ENCODE measurements around the gene ZDHHC22. TPM values are rescaled to one million over a fixed set of nuclear protein-coding genes. Genes with fewer than 3 reads are reported as not detected.

ZDHHC22 gene
- total RNA-seq, 3 donors from 2014 or later (not counting 1 experiment from before 2014, with no cell fraction given): not detected

DNA sequence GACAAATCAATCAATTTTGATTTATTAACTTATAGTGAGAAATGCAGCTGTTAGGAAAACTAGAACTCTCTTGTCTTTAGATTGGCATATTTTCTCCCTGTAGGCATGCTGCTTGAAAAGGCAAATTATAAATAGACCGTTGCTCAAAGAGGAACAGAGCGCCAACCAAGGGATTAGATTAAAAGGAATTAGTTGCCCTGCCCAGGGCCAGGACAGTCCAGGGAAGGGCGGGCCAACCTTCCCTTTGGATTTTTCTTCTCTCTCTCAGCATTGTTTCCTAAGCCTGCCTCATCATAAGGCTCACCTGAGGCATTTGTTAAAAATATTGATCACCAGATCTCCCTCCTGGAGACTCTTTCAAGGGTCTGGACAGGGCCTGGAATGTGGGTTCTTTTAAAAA, 34.9 kb downstream of the ZDHHC22 start:
- Mint-ChIP-seq H3K27me3 (ENCODE audit: low read depth in 2 of 2) (no peaks in the 10 kb centered on the region), H3K27ac (no peak overlapping the region), H3K4me1 (peaks cover 1 to 5% of the 10 kb centered on the region in 2 donors), H3K9me3 (no peaks in the 10 kb centered on the region), H3K4me3 (no peak overlapping the region), H3K36me3 (no peaks in the 10 kb centered on the region)
- Histone ChIP-seq H3K27ac (ENCODE audit: low read length) (no peak overlapping the region), H3K4me1 (ENCODE audit: control insufficient read depth, insufficient read depth, low read length) (no peaks in the 10 kb centered on the region), H3K27me3 (ENCODE audit: control insufficient read depth, insufficient read depth, low read length) (no peaks in the 10 kb centered on the region), H3K4me3 (ENCODE audit: low read length) (no peak overlapping the region), H3K9me3 (ENCODE audit: control insufficient read depth, insufficient read depth, low read length) (no peaks in the 10 kb centered on the region), H3K36me3 (ENCODE audit: control insufficient read depth, insufficient read depth, low read length) (peaks cover 25% of the 10 kb centered on the region)
- 97% methylated on average over 3 of the region's 3 CpGs for WGBS (ENCODE audit: insufficient coverage)
- DNase-seq: no peak
- TF ChIP-seq, protein P1, sequence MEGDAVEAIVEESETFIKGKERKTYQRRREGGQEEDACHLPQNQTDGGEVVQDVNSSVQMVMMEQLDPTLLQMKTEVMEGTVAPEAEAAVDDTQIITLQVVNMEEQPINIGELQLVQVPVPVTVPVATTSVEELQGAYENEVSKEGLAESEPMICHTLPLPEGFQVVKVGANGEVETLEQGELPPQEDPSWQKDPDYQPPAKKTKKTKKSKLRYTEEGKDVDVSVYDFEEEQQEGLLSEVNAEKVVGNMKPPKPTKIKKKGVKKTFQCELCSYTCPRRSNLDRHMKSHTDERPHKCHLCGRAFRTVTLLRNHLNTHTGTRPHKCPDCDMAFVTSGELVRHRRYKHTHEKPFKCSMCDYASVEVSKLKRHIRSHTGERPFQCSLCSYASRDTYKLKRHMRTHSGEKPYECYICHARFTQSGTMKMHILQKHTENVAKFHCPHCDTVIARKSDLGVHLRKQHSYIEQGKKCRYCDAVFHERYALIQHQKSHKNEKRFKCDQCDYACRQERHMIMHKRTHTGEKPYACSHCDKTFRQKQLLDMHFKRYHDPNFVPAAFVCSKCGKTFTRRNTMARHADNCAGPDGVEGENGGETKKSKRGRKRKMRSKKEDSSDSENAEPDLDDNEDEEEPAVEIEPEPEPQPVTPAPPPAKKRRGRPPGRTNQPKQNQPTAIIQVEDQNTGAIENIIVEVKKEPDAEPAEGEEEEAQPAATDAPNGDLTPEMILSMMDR (IDR thresholded peaks at IDR 0.05): no peak
- intact Hi-C loops (cut with micrococcal nuclease): no loop called here
- no peak for ATAC-seq

DNA sequence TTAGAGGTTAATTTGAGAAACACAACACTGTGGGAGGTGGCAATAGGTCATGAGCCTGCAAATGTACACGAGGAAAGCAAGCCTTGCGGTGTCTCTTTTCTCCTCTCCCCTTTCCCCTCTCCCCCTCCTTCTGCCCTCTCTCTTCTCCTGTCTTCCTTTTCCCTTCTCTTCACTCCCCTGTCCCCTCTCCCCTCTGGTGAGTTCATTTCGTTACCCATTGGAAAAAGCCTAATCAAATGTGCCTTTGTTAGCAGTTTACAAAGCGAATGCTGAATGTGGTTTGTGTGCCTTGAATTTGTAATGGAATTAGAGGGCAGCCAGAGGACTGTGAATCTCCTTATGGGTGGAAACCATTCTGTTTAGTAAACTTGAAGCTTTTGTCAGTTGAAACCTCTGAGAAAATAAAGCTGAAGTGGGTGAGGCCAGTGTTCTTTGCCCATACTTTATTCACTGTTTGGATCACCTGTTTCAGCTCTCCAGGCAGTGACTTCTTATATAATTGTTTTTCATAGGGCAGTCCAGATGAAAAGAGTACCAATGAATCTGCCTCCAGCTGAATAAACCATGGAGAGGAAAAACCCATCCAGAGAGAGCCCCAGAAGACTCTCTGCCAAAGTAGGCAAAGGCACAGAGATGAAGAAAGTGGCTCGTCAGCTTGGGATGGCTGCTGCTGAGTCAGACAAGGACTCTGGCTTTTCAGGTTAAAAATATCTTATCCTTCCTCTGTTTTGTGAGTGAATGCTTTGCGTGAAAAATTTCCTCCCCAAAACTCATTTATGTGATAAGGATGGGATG, 36.2 kb downstream of the ZDHHC22 start:
- TF ChIP-seq, protein P1 (IDR thresholded peaks at IDR 0.05): no peak
- intact Hi-C loops (cut with micrococcal nuclease): no loop called here
- H3K27ac ChIP-seq (ENCODE audit: low read length): no peak overlapping the region
- no peak overlapping the region for H3K4me3 ChIP-seq (ENCODE audit: low read length)
- no peaks in the 10 kb centered on the region for H3K4me1 ChIP-seq (ENCODE audit: control insufficient read depth, insufficient read depth, low read length)
- 87% methylated on average over 5 of the region's 6 CpGs for WGBS (ENCODE audit: insufficient coverage)
- no peaks in the 10 kb centered on the region for H3K27me3 Mint-ChIP-seq (ENCODE audit: low read depth in 2 of 2)
- no peak for DNase-seq
- no peak overlapping the region for H3K27ac Mint-ChIP-seq
- no peaks in the 10 kb centered on the region for H3K36me3 Mint-ChIP-seq
- ATAC-seq: no peak
- H3K4me3 Mint-ChIP-seq: no peak overlapping the region
- H3K9me3 Mint-ChIP-seq: no peaks in the 10 kb centered on the region
- H3K4me1 Mint-ChIP-seq: peaks cover 9 to 12% of the 10 kb centered on the region in 2 donors
- H3K36me3 ChIP-seq (ENCODE audit: control insufficient read depth, insufficient read depth, low read length): peaks cover 21% of the 10 kb centered on the region
- no peaks in the 10 kb centered on the region for H3K9me3 ChIP-seq (ENCODE audit: control insufficient read depth, insufficient read depth, low read length)
- no peaks in the 10 kb centered on the region for H3K27me3 ChIP-seq (ENCODE audit: control insufficient read depth, insufficient read depth, low read length)

DNA sequence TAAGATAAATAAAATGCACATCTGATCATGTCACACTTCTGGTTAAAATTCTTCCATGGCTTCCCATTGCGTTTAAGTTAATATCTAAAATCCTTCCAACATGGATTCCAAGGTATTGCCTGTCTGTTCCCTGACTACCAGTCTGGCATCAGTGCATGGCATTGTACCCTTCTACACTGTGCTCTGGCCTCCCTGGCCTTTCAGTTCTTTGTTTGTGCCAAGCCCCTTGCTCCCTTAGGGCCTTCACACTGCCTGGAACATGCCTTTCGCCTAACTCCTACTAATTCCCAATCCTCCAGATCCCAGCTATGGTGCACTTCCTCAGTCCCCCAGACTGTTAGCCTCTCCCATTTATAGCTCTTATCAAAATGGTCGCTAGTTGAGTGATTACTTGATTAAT, 37.2 kb downstream of the ZDHHC22 start:
- no peaks in the 10 kb centered on the region for H3K36me3 Mint-ChIP-seq
- Histone ChIP-seq H3K27ac (ENCODE audit: low read length) (no peak overlapping the region), H3K36me3 (ENCODE audit: control insufficient read depth, insufficient read depth, low read length) (peaks cover 19% of the 10 kb centered on the region), H3K9me3 (ENCODE audit: control insufficient read depth, insufficient read depth, low read length) (no peaks in the 10 kb centered on the region), H3K4me1 (ENCODE audit: control insufficient read depth, insufficient read depth, low read length) (no peaks in the 10 kb centered on the region), H3K27me3 (ENCODE audit: control insufficient read depth, insufficient read depth, low read length) (no peaks in the 10 kb centered on the region), H3K4me3 (ENCODE audit: low read length) (no peak overlapping the region)
- H3K27me3 Mint-ChIP-seq (ENCODE audit: low read depth in 2 of 2): no peaks in the 10 kb centered on the region
- WGBS (ENCODE audit: insufficient coverage): 100% methylated on average over 3 of the region's 3 CpGs
- peaks cover 9 to 16% of the 10 kb centered on the region in 2 donors for H3K4me1 Mint-ChIP-seq
- TF ChIP-seq, protein P1 (IDR thresholded peaks at IDR 0.05): no peak
- no peaks in the 10 kb centered on the region for H3K9me3 Mint-ChIP-seq
- no peak overlapping the region for H3K4me3 Mint-ChIP-seq
- no peak overlapping the region for H3K27ac Mint-ChIP-seq
- intact Hi-C loops (cut with micrococcal nuclease): no loop called here
- no peak for DNase-seq
- no peak for ATAC-seq

DNA sequence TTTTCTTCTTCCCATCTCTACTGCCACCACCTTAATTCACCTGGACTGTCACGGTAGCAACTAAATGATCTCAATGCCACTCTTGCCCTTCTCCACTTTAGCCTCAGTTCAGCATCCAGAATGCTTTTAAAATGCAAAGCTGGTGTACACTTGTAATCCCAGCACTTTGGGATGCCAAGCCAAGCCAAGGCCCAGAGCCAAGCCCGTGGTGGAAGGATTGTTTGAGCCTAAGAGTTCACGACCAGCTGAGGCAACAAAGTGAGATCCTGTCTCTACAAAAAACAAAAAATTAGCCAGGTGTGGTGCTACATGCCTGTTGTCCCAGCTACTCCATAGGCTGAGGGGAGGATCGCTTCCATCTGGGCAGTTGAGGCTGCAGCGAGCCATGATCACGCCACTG, 37.6 kb downstream of the ZDHHC22 start:
- no peaks in the 10 kb centered on the region for H3K36me3 Mint-ChIP-seq
- H3K4me3 ChIP-seq (ENCODE audit: low read length): no peak overlapping the region
- H3K4me3 Mint-ChIP-seq: no peak overlapping the region
- no peak for ATAC-seq
- TF ChIP-seq, protein P1 (IDR thresholded peaks at IDR 0.05): no peak
- no peak for DNase-seq
- peaks cover 2% of the 10 kb centered on the region for H3K4me1 ChIP-seq (ENCODE audit: control insufficient read depth, insufficient read depth, low read length)
- intact Hi-C loops (cut with micrococcal nuclease): no loop called here
- H3K9me3 ChIP-seq (ENCODE audit: control insufficient read depth, insufficient read depth, low read length): no peaks in the 10 kb centered on the region
- peaks cover 14 to 21% of the 10 kb centered on the region in 2 donors for H3K4me1 Mint-ChIP-seq
- no peak overlapping the region for H3K27ac ChIP-seq (ENCODE audit: low read length)
- WGBS (ENCODE audit: insufficient coverage): 98% methylated on average over 6 of the region's 6 CpGs
- no peaks in the 10 kb centered on the region for H3K9me3 Mint-ChIP-seq
- no peaks in the 10 kb centered on the region for H3K27me3 ChIP-seq (ENCODE audit: control insufficient read depth, insufficient read depth, low read length)
- no peaks in the 10 kb centered on the region for H3K27me3 Mint-ChIP-seq (ENCODE audit: low read depth in 2 of 2)
- H3K36me3 ChIP-seq (ENCODE audit: control insufficient read depth, insufficient read depth, low read length): peaks cover 17% of the 10 kb centered on the region
- no peak overlapping the region for H3K27ac Mint-ChIP-seq

Data from natural killer cell (primary cell).